Mesenchymal stem cell (in vitro differentiated cells and primary cell): Measurements from ENCODE around the gene CCNG2.

Experiments
- DNase-seq: peaks from one replicate; pipeline ENCODE4 v3.0.0-alpha.2; 2013
- H2AFZ ChIP-seq: one replicate; pipeline ENCODE4 v1.6.1; 2013; ENCODE audit warnings: low read depth, mild to moderate bottlenecking, control low read depth, inconsistent platforms, low read length, moderate library complexity
- H2AK5ac ChIP-seq: 2 replicates; pipeline ENCODE4 v1.6.1; 2013; ENCODE audit warnings: low read length, moderate library complexity, mild to moderate bottlenecking, inconsistent platforms; ENCODE audit not compliant: severe bottlenecking
- H2BK120ac ChIP-seq: one replicate; pipeline ENCODE4 v1.6.1; 2013; ENCODE audit warnings: low read depth, mild to moderate bottlenecking, inconsistent platforms, low read length, moderate library complexity
- H2BK12ac ChIP-seq, 2 experiments: one replicate each; pipeline ENCODE4 v1.6.1; 2013; ENCODE audit warnings: inconsistent platforms in 2 of 2, low read length in 2 of 2, mild to moderate bottlenecking in 2 of 2, moderate library complexity in 2 of 2, control low read depth in 1 of 2
- H2BK15ac ChIP-seq: one replicate; pipeline ENCODE4 v1.6.1; 2013; ENCODE audit warnings: mild to moderate bottlenecking, low read depth, inconsistent platforms; ENCODE audit not compliant: poor library complexity, severe bottlenecking
- H2BK5ac ChIP-seq: 2 replicates; pipeline ENCODE4 v1.6.1; 2013; ENCODE audit warnings: low read depth, mild to moderate bottlenecking, low read length, control low read depth, inconsistent platforms; ENCODE audit not compliant: poor library complexity, severe bottlenecking
- H3K14ac ChIP-seq, 2 experiments: one replicate each; pipeline ENCODE4 v1.6.1; 2013; ENCODE audit warnings: inconsistent platforms in 2 of 2, low read length in 2 of 2, control low read depth in 1 of 2, mild to moderate bottlenecking in 1 of 2, moderate library complexity in 1 of 2
- H3K18ac ChIP-seq, 2 experiments: one replicate each; pipeline ENCODE4 v1.6.1; 2013; ENCODE audit warnings: inconsistent platforms in 2 of 2, low read length in 2 of 2, control low read depth in 1 of 2, low read depth in 1 of 2, mild to moderate bottlenecking in 1 of 2
- H3K23ac ChIP-seq, 2 experiments: one replicate each; pipeline ENCODE4 v1.6.1; 2013; ENCODE audit warnings: inconsistent platforms in 2 of 2, low read length in 2 of 2, mild to moderate bottlenecking in 2 of 2, moderate library complexity in 2 of 2, control low read depth in 1 of 2
- H3K27ac ChIP-seq: 2 replicates; pipeline ENCODE4 v1.5.1; 2013; ENCODE audit warnings: mild to moderate bottlenecking, moderate library complexity, low read length, control low read depth, inconsistent platforms; ENCODE audit not compliant: poor library complexity, severe bottlenecking
- H3K27me3 ChIP-seq, 2 experiments: 2 replicates each; pipeline versions ENCODE4 v1.6.1 to v1.7.0; 2013; ENCODE audit warnings: low read length in 2 of 2, mild to moderate bottlenecking in 2 of 2, moderate library complexity in 2 of 2, control low read depth in 1 of 2, inconsistent platforms in 1 of 2; ENCODE audit not compliant: control insufficient read depth in 1 of 2, insufficient read depth in 1 of 2
- H3K36me3 ChIP-seq, 2 experiments: 2 replicates each; pipeline versions ENCODE4 v1.6.1 to v1.7.0; 2013; ENCODE audit warnings: low read length in 2 of 2, control low read depth in 1 of 2, inconsistent platforms in 1 of 2, low read depth in 1 of 2, mild to moderate bottlenecking in 1 of 2; ENCODE audit not compliant: insufficient read depth in 2 of 2, control insufficient read depth in 1 of 2
- H3K4ac ChIP-seq, 2 experiments: one replicate each; pipeline ENCODE4 v1.6.1; 2013; ENCODE audit warnings: inconsistent platforms in 2 of 2, low read length in 2 of 2, mild to moderate bottlenecking in 2 of 2, moderate library complexity in 2 of 2, control low read depth in 1 of 2, low read depth in 1 of 2
- H3K4me1 ChIP-seq: 2 replicates; pipeline ENCODE4 v1.6.1; 2013; ENCODE audit warnings: low read depth, low read length, control low read depth; ENCODE audit not compliant: control insufficient read depth, insufficient read depth
- H3K4me2 ChIP-seq: 2 replicates; pipeline ENCODE4 v1.6.1; 2013; ENCODE audit warnings: low read length, mild to moderate bottlenecking, inconsistent platforms; ENCODE audit not compliant: poor library complexity, severe bottlenecking
- H3K4me3 ChIP-seq, 2 experiments: 2 replicates each; pipeline versions ENCODE4 v1.5.1 to v1.7.0; 2013; ENCODE audit warnings: low read length in 2 of 2, mild to moderate bottlenecking in 2 of 2, control low read depth in 1 of 2, low read depth in 1 of 2; ENCODE audit not compliant: insufficient read depth in 1 of 2
- H3K79me1 ChIP-seq: replicated peaks from 2 replicates; pipeline ENCODE4 v1.6.1; 2013; ENCODE audit warnings: mild to moderate bottlenecking, control low read depth, low read length, inconsistent platforms; ENCODE audit not compliant: poor library complexity, severe bottlenecking
- H3K9ac ChIP-seq: 2 replicates; pipeline ENCODE4 v1.7.0; 2013; ENCODE audit warnings: mild to moderate bottlenecking, low read length, moderate library complexity
- H3K9me3 ChIP-seq: 2 replicates; pipeline ENCODE4 v1.7.0; 2013; ENCODE audit warnings: mild to moderate bottlenecking, low read length; ENCODE audit not compliant: control insufficient read depth
- H4K8ac ChIP-seq: one replicate; pipeline ENCODE4 v1.6.1; 2013; ENCODE audit warnings: inconsistent platforms, mild to moderate bottlenecking, low read length, moderate library complexity
- H4K91ac ChIP-seq: one replicate; pipeline ENCODE4 v1.6.1; 2013; ENCODE audit warnings: mild to moderate bottlenecking, low read length, inconsistent platforms
- WGBS: methylation state at CpG from one replicate; pipeline ENCODE4 v1.1.7; 2013; ENCODE audit warnings: mixed read lengths; 5-methylcytosine and 5-hydroxymethylcytosine counted together

CCNG2 gene

GRCh38 chr4:77202491-77202890, 45.5 kb downstream of the CCNG2 start:
- Histone ChIP-seq H3K4me2 (no peak overlapping the region), H3K27ac (no peak overlapping the region), H3K4ac (no peak overlapping the region), H3K27me3 (peaks cover 25 to 52% of the 10 kb centered on the region in 2 experiments), H3K9ac (no peak overlapping the region), H4K8ac (no peak overlapping the region), H3K36me3 (no peaks in the 10 kb centered on the region), H2BK120ac (no peak overlapping the region), H2BK15ac (no peak overlapping the region), H3K4me1 (no peaks in the 10 kb centered on the region), H2BK5ac (no peak overlapping the region), H2AK5ac (no peak overlapping the region), H3K4me3 (no peak overlapping the region), H3K18ac (no peak overlapping the region), H3K23ac (no peak overlapping the region), H3K79me1 (no peaks in the 10 kb centered on the region), H4K91ac (no peak overlapping the region), H2AFZ (no peak overlapping the region), H3K9me3 (no peaks in the 10 kb centered on the region), H3K14ac (no peak overlapping the region), H2BK12ac (no peak overlapping the region)
- WGBS, result 61% methylated on average over 1 of the region's 1 CpG
- no peak for DNase-seq

GRCh38 chr4:77203380-77204197, 46.6 kb downstream of the CCNG2 start:
- Histone ChIP-seq H2BK5ac (no peak overlapping the region), H3K4me3 (no peak overlapping the region), H4K8ac (peak overlapping the region; percentile 31), H3K4me1 (no peaks in the 10 kb centered on the region), H3K4me2 (no peak overlapping the region), H2BK120ac (no peak overlapping the region), H3K79me1 (no peaks in the 10 kb centered on the region), H3K4ac (no peak overlapping the region), H2AK5ac (peak overlapping the region; percentile 9), H3K9ac (peak overlapping the region; percentile 13), H4K91ac (no peak overlapping the region), H3K9me3 (no peaks in the 10 kb centered on the region), H3K18ac (no peak overlapping the region), H3K14ac (no peak overlapping the region), H2AFZ (no peak overlapping the region), H3K27ac (no peak overlapping the region), H3K23ac (no peak overlapping the region), H2BK12ac (no peak overlapping the region), H3K36me3 (no peaks in the 10 kb centered on the region), H3K27me3 (peaks cover 34 to 56% of the 10 kb centered on the region in 2 experiments), H2BK15ac (no peak overlapping the region)
- 23% methylated on average over 8 of the region's 8 CpGs for WGBS
- peak; percentile 81 for DNase-seq

- H3K36me3 ChIP-seq, result no peaks in the 10 kb centered on the region
Measured at GRCh38 chr4:77204621-77205020, 47.6 kb downstream of the CCNG2 start.

GRCh38 chr4:77209012-77209411, 52.0 kb downstream of the CCNG2 start:
- Histone ChIP-seq H2BK12ac (no peak overlapping the region), H3K23ac (no peak overlapping the region), H2AFZ (no peak overlapping the region), H3K27me3 (peaks cover 64 to 91% of the 10 kb centered on the region in 2 experiments), H3K4me1 (no peaks in the 10 kb centered on the region), H3K4ac (no peak overlapping the region), H4K91ac (no peak overlapping the region), H3K79me1 (no peaks in the 10 kb centered on the region), H3K4me3 (no peak overlapping the region), H3K4me2 (no peak overlapping the region), H3K18ac (no peak overlapping the region), H2BK15ac (no peak overlapping the region), H3K9ac (no peak overlapping the region), H3K27ac (no peak overlapping the region), H2BK120ac (no peak overlapping the region), H4K8ac (no peak overlapping the region), H2BK5ac (no peak overlapping the region), H3K36me3 (no peaks in the 10 kb centered on the region), H3K9me3 (no peaks in the 10 kb centered on the region), H2AK5ac (no peak overlapping the region), H3K14ac (no peak overlapping the region)
- DNase-seq, result no peak
- WGBS, result no CpG with 5 or more reads among the region's 1 CpG

More at GRCh38 chr4:77204621-77205020, 47.6 kb downstream of the CCNG2 start:
- H3K79me1 ChIP-seq, result no peaks in the 10 kb centered on the region
- H3K4me2 ChIP-seq, result no peak overlapping the region
- no peak for DNase-seq
- H3K27ac ChIP-seq, result no peak overlapping the region
- H3K18ac ChIP-seq, result no peak overlapping the region
- H2BK12ac ChIP-seq, result no peak overlapping the region
- H3K9me3 ChIP-seq, result no peaks in the 10 kb centered on the region
- no peak overlapping the region for H4K91ac ChIP-seq
- no peak overlapping the region for H2BK120ac ChIP-seq
- H4K8ac ChIP-seq, result no peak overlapping the region
- H3K23ac ChIP-seq, result no peak overlapping the region
- H3K27me3 ChIP-seq, result peaks cover 32 to 66% of the 10 kb centered on the region in 2 experiments
- no peak overlapping the region for H2BK15ac ChIP-seq
- no peak overlapping the region for H3K4me3 ChIP-seq
- H2BK5ac ChIP-seq, result no peak overlapping the region
- H3K9ac ChIP-seq, result no peak overlapping the region
- H2AFZ ChIP-seq, result no peak overlapping the region
- no peak overlapping the region for H3K4ac ChIP-seq
- no peak overlapping the region for H3K14ac ChIP-seq
- H2AK5ac ChIP-seq, result no peak overlapping the region
- no peaks in the 10 kb centered on the region for H3K4me1 ChIP-seq
